Measurements from ENCODE around the gene GAN.

The GAN gene

GRCh38 chr16:81318711-81319110 is 3.9 kb downstream of the GAN start:
- no peak for DNase-seq (ENCODE audit: low read depth)
- no peak overlapping the region for H3K4me3 ChIP-seq (ENCODE audit: low read length)
- no peak for TF ChIP-seq CTCF (conservative IDR thresholded peaks at IDR 0.05; ENCODE audit: low read depth, low read length)

GRCh38 chr16:81319221-81319912 is 4.6 kb downstream of the GAN start:
- TF ChIP-seq CTCF (conservative IDR thresholded peaks at IDR 0.05; ENCODE audit: low read depth, low read length): no peak
- H3K4me3 ChIP-seq (ENCODE audit: low read length): no peak overlapping the region
- DNase-seq (ENCODE audit: low read depth): no peak

GRCh38 chr16:81321039-81321438 is 6.3 kb downstream of the GAN start:
- no peak for TF ChIP-seq CTCF (conservative IDR thresholded peaks at IDR 0.05; ENCODE audit: low read depth, low read length)
- no peak overlapping the region for H3K4me3 ChIP-seq (ENCODE audit: low read length)
- DNase-seq (ENCODE audit: low read depth): no peak

- no peak for TF ChIP-seq CTCF (conservative IDR thresholded peaks at IDR 0.05; ENCODE audit: low read depth, low read length)
- no peak overlapping the region for H3K4me3 ChIP-seq (ENCODE audit: low read length)
- no peak for DNase-seq (ENCODE audit: low read depth)
These were observed 6.8 kb downstream of the GAN start for GRCh38 chr16:81321536-81321935.

- no peak for DNase-seq (ENCODE audit: low read depth)
- no peak for TF ChIP-seq CTCF (conservative IDR thresholded peaks at IDR 0.05; ENCODE audit: low read depth, low read length)
- no peak overlapping the region for H3K4me3 ChIP-seq (ENCODE audit: low read length)
These were observed 10.0 kb downstream of the GAN start for GRCh38 chr16:81324808-81325207.

GRCh38 chr16:81327011-81327410 is 12.2 kb downstream of the GAN start:
- H3K4me3 ChIP-seq (ENCODE audit: low read length): no peak overlapping the region
- no peak for TF ChIP-seq CTCF (conservative IDR thresholded peaks at IDR 0.05; ENCODE audit: low read depth, low read length)
- no peak for DNase-seq (ENCODE audit: low read depth)

- no peak for DNase-seq (ENCODE audit: low read depth)
- no peak overlapping the region for H3K4me3 ChIP-seq (ENCODE audit: low read length)
- no peak for TF ChIP-seq CTCF (conservative IDR thresholded peaks at IDR 0.05; ENCODE audit: low read depth, low read length)
These were observed 12.9 kb downstream of the GAN start for GRCh38 chr16:81327447-81328196.

All from retinal pigment epithelial cell (primary cell).